ENCODE results near the gene LIN37.

LIN37 gene

GRCh38 chr19:35736913-35737886 is 11.2 kb upstream of the LIN37 start:
- no peak for DNase-seq

- DNase-seq = no peak
Observed at GRCh38 chr19:35738021-35738886, 10.1 kb upstream of the LIN37 start.

- no peak for DNase-seq
Observed at GRCh38 chr19:35738887-35739229, 9.5 kb upstream of the LIN37 start.

- DNase-seq = no peak
Observed at GRCh38 chr19:35739275-35740107, 8.9 kb upstream of the LIN37 start.

- DNase-seq = no peak
Observed at GRCh38 chr19:35740108-35740422, 8.3 kb upstream of the LIN37 start.

- peak; percentile 99 for DNase-seq
Observed at GRCh38 chr19:35740423-35741202, 7.8 kb upstream of the LIN37 start.

- DNase-seq = no peak
Observed at GRCh38 chr19:35741203-35741515, 7.2 kb upstream of the LIN37 start.

GRCh38 chr19:35742121-35742724 is 6.2 kb upstream of the LIN37 start, which contains the start of gene IGFLR1:
TSS of gene IGFLR1 (minus strand) at chr19:35742452. CDS start at chr19:35741180, 1,272 bp downstream.
- no peak for DNase-seq

- DNase-seq = no peak
Observed at GRCh38 chr19:35743640-35744429, 4.5 kb upstream of the LIN37 start.

- peak; percentile 98 for DNase-seq
Observed at GRCh38 chr19:35744430-35745327, 3.7 kb upstream of the LIN37 start.

GRCh38 chr19:35745328-35746086 is 2.9 kb upstream of the LIN37 start, which contains the start of the genes PSENEN and U2AF1L4:
TSS of gene PSENEN (plus strand) at chr19:35745651. CDS start at chr19:35745931, 280 bp downstream.
TSS of gene U2AF1L4 (minus strand) at chr19:35745418. CDS start at chr19:35745391, 27 bp downstream.
- DNase-seq = peak; percentile 99

- no peak for DNase-seq
Observed at GRCh38 chr19:35746087-35746462, 2.3 kb upstream of the LIN37 start.

- DNase-seq = no peak
Observed at GRCh38 chr19:35746531-35746930, 1.8 kb upstream of the LIN37 start.

GRCh38 chr19:35750167-35750566 is 1.8 kb downstream of the LIN37 start:
- no peak for DNase-seq

- no peak for DNase-seq
Observed at GRCh38 chr19:35751839-35752745, 3.7 kb downstream of the LIN37 start.

- no peak for DNase-seq
Observed at GRCh38 chr19:35752746-35753350, 4.5 kb downstream of the LIN37 start.

GRCh38 chr19:35753634-35754369 is 5.4 kb downstream of the LIN37 start:
- DNase-seq = no peak

Measured in NCI-H146 (cell line).